ENCODE data around the gene CLEC16A. TPM values are rescaled to one million over a fixed set of nuclear protein-coding genes. Genes with fewer than 3 reads are reported as not detected.

Gene CLEC16A
- total RNA-seq, 2 experiments from 2014 or later = 36.5 to 55.9 TPM

- CTCF ChIA-PET = interaction anchor here (0.9 to 1.4 kb wide), 3 partner anchors 13 to 85 kb away, joined by 3 read pairs; no protein-coding TSS in a partner anchor
- Mint-ChIP-seq H3K9me3 (ENCODE audit: low read depth) (no peaks in the 10 kb centered on the region), H3K27ac (peak overlapping the region; percentile 52), H3K4me3 (no peak overlapping the region), H3K4me1 (peaks cover 43% of the 10 kb centered on the region), H3K36me3 (peaks cover 5% of the 10 kb centered on the region), H3K27me3 (no peaks in the 10 kb centered on the region)
- ATAC-seq (no peak), DNase-seq (no peak)
Observed at GRCh38 chr16:11198375-11198774, 254.0 kb downstream of the CLEC16A start.

DNA sequence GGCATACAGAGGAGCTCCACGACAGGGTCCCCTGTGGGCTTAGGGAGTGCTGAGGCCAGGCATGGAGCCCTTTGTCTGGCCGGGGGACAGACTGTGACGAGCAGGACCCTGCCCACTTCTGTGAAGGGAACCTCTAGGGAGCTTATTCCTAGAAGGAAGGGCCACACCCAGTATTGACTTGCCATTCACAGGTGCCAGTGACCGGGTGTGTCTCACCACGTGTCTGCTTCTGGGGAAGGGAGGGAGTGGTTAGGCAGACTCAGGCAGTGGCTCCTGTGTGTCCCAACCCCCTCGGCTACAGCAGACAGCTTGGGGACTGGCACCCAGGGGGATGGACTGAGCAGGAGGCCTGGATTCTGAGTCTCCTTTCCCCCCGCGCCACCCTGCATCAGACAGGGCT is 254.5 kb downstream of the CLEC16A start:
- H3K4me3 Mint-ChIP-seq = no peak overlapping the region
- H3K9me3 Mint-ChIP-seq (ENCODE audit: low read depth) = no peaks in the 10 kb centered on the region
- peak overlapping the region; percentile 52 for H3K27ac Mint-ChIP-seq
- CTCF ChIA-PET = interaction anchor here (0.9 to 1.4 kb wide), 3 partner anchors 13 to 85 kb away, joined by 3 read pairs; no protein-coding TSS in a partner anchor
- H3K27me3 Mint-ChIP-seq = no peaks in the 10 kb centered on the region
- H3K4me1 Mint-ChIP-seq = peaks cover 40% of the 10 kb centered on the region
- DNase-seq = no peak
- ATAC-seq = peak; percentile 41
- peaks cover 5% of the 10 kb centered on the region for H3K36me3 Mint-ChIP-seq

- no peak for DNase-seq
- H3K36me3 Mint-ChIP-seq = peaks cover 2% of the 10 kb centered on the region
- H3K27ac Mint-ChIP-seq = no peak overlapping the region
- H3K27me3 Mint-ChIP-seq = no peaks in the 10 kb centered on the region
- H3K4me1 Mint-ChIP-seq = peaks cover 40% of the 10 kb centered on the region
- no peak for ATAC-seq
- no peak overlapping the region for H3K4me3 Mint-ChIP-seq
- CTCF ChIA-PET = interaction anchor here (1.4 to 1.6 kb wide), 3 partner anchors 9 to 54 kb away, joined by 4 to 5 read pairs (median 4); no protein-coding TSS in a partner anchor
- H3K9me3 Mint-ChIP-seq (ENCODE audit: low read depth) = no peaks in the 10 kb centered on the region
Observed at GRCh38 chr16:11200592-11200991, 256.2 kb downstream of the CLEC16A start.

DNA sequence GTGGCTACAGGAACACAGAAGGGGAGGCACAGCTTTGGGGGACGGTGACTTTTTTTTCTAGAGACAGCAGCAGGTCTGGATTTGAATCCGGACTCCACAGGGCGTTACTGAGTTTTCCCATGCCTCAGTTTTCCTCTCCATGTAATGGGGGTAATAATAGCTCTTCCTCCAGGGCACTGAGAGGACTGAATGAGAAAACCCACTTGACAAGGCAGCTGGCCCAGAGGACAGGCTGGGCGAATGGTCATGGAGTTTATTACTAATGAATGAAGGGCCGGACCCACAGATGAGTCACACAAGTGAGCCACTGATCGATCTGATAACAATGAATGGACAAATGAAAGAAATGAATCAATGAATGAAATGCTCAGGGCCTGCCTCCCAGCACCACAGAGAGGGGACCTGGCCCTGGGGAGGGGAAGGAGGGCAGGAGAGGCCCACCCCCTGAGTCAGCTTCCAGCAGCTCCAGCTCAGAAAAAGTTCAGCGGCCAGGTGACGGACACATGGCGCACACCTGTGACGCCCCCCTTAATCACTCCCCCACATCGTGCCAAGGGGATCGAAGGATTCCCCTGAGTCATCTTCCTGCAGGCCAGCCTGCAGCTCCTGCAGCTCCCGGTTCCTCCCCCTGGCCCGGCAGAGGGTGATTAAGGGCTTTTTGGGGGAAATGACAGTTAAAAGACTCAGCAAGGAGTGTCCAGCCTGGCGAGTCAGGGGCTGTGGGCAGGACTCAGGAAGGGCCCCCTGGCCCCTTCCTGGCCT is 257.3 kb downstream of the CLEC16A start:
- H3K27ac Mint-ChIP-seq = no peak overlapping the region

DNA sequence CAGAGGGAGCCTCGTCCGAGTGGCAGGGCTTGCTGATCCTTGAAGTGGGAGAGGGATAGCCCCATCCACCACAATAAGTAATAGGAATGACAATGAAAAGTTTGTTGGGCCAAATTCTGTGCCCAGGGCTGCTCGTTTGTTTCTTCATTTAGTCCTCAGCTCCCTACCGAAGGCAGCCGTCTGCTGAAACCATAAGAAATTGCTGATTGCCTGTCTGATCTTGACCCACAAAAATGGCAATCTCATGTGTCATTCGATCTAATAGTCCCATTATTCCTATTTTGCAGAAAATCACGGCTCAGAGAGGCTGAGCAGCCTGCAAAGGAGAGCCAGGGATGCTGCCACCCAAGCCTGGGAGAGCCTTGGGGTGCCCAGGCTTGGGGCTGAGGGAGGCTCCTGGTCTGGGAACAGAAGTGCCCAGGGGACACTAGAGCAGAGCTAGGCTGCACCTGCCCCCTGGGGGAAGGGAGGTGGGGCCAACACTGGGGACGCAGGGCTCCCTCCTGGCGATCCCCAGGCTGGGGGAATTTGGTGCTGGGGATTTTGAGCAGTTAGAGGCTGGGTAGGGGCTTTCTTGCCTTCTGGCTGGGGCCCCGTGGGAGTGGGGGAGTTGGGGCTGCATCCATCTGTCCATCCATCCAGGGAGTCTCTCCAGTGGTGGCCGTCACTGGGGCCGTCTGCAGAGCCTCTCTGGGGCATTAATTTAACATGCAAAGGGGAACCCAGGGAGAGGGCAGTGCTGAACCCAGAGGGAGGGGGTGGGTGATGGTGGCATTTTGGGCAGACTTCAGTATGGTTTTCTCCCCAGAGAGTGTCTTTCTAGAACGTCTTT is 258.1 kb downstream of the CLEC16A start:
- no peaks in the 10 kb centered on the region for H3K27me3 Mint-ChIP-seq
- CTCF ChIA-PET = interaction anchor here (0.8 to 1.1 kb wide), 2 partner anchors 51 to 53 kb away, joined by 3 read pairs; partner anchors contain the start of gene SOCS1
- no peak overlapping the region for H3K4me3 Mint-ChIP-seq
- H3K4me1 Mint-ChIP-seq = peaks cover 55% of the 10 kb centered on the region
- H3K36me3 Mint-ChIP-seq = no peaks in the 10 kb centered on the region
- ATAC-seq (no peak), DNase-seq (no peak)
- H3K9me3 Mint-ChIP-seq (ENCODE audit: low read depth) = no peaks in the 10 kb centered on the region
- peak overlapping the region; percentile 23 for H3K27ac Mint-ChIP-seq

More for the DNA sequence above, 257.3 kb downstream of the CLEC16A start:
- Mint-ChIP-seq H3K27me3 (no peaks in the 10 kb centered on the region), H3K9me3 (ENCODE audit: low read depth) (no peaks in the 10 kb centered on the region), H3K4me1 (peaks cover 48% of the 10 kb centered on the region), H3K4me3 (no peak overlapping the region), H3K36me3 (no peaks in the 10 kb centered on the region)
- DNase-seq (no peak), ATAC-seq (no peak)
- CTCF ChIA-PET = interaction anchor here (0.8 to 1.6 kb wide), 3 partner anchors 10 to 54 kb away, joined by 3 to 4 read pairs (median 3); partner anchors contain the start of gene SOCS1

DNA sequence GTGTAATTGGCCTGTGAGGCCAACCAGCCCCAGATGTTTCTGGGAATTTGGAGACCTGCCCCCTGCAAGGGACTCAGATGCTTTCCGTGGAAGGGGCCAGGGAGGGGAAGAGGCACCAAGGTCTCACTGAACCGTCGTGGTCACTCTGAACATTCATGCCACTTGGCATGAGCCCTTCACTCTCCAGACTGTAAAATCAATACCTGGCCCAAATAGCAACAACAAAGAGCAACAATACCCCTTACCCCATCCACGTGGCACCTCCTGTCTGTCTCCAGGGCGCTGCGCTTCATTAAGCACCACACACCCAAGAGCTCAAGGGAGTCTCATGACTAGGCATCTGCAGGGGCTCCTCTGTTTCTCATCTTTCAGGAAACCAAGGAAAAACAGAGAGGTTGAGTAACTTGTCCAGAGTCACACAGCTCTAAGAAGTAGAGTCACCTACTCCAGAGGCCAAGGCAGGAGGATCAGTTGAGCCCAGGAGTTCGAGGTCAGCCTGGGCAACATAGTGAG is 258.8 kb downstream of the CLEC16A start:
- ATAC-seq (no peak), DNase-seq (no peak)
- CTCF ChIA-PET = no interaction called here
- H3K27me3 Mint-ChIP-seq = no peaks in the 10 kb centered on the region
- H3K9me3 Mint-ChIP-seq (ENCODE audit: low read depth) = no peaks in the 10 kb centered on the region
- H3K4me1 Mint-ChIP-seq = peaks cover 53% of the 10 kb centered on the region
- no peak overlapping the region for H3K4me3 Mint-ChIP-seq
- peak overlapping the region; percentile 24 for H3K27ac Mint-ChIP-seq
- peaks cover 4% of the 10 kb centered on the region for H3K36me3 Mint-ChIP-seq

GRCh38 chr16:11204513-11205047 is 260.2 kb downstream of the CLEC16A start:
- CTCF ChIA-PET = interaction anchor here (1.9 to 3.3 kb wide), 2 partner anchors 17 to 20 kb away, joined by 6 to 10 read pairs; no protein-coding TSS in a partner anchor
- H3K27ac Mint-ChIP-seq = no peak overlapping the region
- peaks cover 8% of the 10 kb centered on the region for H3K36me3 Mint-ChIP-seq

GRCh38 chr16:11205065-11205699 is 260.8 kb downstream of the CLEC16A start:
- DNase-seq (no peak), ATAC-seq (no peak)
- H3K9me3 Mint-ChIP-seq (ENCODE audit: low read depth) = no peaks in the 10 kb centered on the region
- H3K27ac Mint-ChIP-seq = no peak overlapping the region
- peaks cover 8% of the 10 kb centered on the region for H3K36me3 Mint-ChIP-seq
- CTCF ChIA-PET = interaction anchor here (1.7 to 3.4 kb wide), 4 partner anchors 10 to 20 kb away, joined by 6 to 20 read pairs (median 9); no protein-coding TSS in a partner anchor
- H3K4me3 Mint-ChIP-seq = no peak overlapping the region
- no peaks in the 10 kb centered on the region for H3K27me3 Mint-ChIP-seq
- peaks cover 45% of the 10 kb centered on the region for H3K4me1 Mint-ChIP-seq

More at GRCh38 chr16:11204513-11205047, 260.2 kb downstream of the CLEC16A start:
- Mint-ChIP-seq H3K9me3 (ENCODE audit: low read depth) (no peaks in the 10 kb centered on the region), H3K4me3 (no peak overlapping the region), H3K4me1 (peaks cover 45% of the 10 kb centered on the region), H3K27me3 (no peaks in the 10 kb centered on the region)
- ATAC-seq = no peak
- no peak for DNase-seq

DNA sequence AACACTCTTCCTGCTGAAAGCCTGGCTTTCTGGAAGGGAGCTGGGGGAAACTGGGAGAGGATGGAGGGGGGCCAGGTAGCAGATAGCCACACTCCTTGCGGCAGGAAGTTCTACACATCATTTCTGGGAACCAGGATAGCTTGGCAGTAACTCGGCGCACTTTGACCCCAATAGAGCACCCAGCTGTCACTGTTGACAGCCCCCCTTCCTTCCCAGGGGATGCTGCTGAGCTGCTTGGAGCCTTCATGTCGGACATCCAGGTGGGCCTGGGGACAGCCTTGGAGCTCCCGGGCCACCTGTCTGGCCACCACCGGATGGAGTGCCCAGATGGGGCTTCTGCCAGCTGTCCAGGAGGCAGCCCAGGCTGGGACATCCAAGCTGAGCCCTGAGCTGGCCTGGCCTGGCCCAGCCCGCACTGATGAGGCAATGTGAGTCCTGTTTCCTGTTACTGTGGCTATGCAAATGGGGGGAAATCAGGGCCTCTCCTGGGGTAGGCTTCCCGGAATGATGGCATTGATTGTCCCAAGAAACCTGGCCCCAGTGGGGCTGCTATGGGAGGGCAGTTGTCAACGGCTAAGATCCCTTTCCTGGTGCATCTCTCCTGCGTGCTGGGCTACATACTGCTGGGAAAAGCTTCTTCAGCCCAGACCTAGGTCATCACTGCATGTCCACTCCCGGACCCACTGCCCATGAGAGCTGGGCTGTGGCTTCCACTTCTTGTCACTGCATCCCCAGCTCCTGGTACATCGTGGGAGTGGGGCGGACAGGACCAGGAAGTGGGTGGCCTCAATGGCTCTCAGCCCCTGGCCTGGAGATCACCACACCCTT is 261.6 kb downstream of the CLEC16A start:
- peak; percentile 46 for ATAC-seq
- H3K27ac Mint-ChIP-seq = peak overlapping the region; percentile 89
- CTCF ChIA-PET = interaction anchor here (1.0 to 3.4 kb wide), 6 partner anchors 10 to 40 kb away, joined by 3 to 20 read pairs (median 7); no protein-coding TSS in a partner anchor
- H3K27me3 Mint-ChIP-seq = no peaks in the 10 kb centered on the region
- H3K4me1 Mint-ChIP-seq = peaks cover 45% of the 10 kb centered on the region
- no peak overlapping the region for H3K4me3 Mint-ChIP-seq
- no peaks in the 10 kb centered on the region for H3K9me3 Mint-ChIP-seq (ENCODE audit: low read depth)
- DNase-seq = no peak
- H3K36me3 Mint-ChIP-seq = peaks cover 8% of the 10 kb centered on the region

DNA sequence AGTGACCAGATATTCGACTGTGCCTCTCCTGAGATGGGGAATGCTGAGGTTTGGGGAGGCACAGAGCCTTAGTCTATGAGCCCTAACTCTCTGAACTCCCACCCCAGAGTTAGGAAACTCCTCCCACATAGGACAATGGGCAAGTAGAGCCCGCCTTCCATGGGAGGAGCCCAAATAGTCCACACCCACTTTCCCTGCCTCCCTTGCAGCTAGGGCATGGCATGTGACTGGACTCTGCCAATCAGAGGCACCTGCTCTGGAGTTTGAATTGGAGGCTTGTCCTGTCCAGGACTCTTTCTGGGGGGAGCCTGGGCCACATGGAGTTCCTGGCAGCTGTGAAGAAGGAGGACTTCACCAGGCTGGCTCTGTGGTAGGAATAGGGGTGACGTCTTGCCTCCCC is 263.3 kb downstream of the CLEC16A start:
- peaks cover 38% of the 10 kb centered on the region for H3K4me1 Mint-ChIP-seq
- H3K4me3 Mint-ChIP-seq = no peak overlapping the region
- peaks cover 8% of the 10 kb centered on the region for H3K36me3 Mint-ChIP-seq
- ATAC-seq = no peak
- H3K9me3 Mint-ChIP-seq (ENCODE audit: low read depth) = no peaks in the 10 kb centered on the region
- no peak overlapping the region for H3K27ac Mint-ChIP-seq
- H3K27me3 Mint-ChIP-seq = no peaks in the 10 kb centered on the region
- CTCF ChIA-PET = interaction anchor here (3.3 to 3.4 kb wide), 2 partner anchors 11 to 17 kb away, joined by 10 to 20 read pairs; no protein-coding TSS in a partner anchor
- no peak for DNase-seq

DNA sequence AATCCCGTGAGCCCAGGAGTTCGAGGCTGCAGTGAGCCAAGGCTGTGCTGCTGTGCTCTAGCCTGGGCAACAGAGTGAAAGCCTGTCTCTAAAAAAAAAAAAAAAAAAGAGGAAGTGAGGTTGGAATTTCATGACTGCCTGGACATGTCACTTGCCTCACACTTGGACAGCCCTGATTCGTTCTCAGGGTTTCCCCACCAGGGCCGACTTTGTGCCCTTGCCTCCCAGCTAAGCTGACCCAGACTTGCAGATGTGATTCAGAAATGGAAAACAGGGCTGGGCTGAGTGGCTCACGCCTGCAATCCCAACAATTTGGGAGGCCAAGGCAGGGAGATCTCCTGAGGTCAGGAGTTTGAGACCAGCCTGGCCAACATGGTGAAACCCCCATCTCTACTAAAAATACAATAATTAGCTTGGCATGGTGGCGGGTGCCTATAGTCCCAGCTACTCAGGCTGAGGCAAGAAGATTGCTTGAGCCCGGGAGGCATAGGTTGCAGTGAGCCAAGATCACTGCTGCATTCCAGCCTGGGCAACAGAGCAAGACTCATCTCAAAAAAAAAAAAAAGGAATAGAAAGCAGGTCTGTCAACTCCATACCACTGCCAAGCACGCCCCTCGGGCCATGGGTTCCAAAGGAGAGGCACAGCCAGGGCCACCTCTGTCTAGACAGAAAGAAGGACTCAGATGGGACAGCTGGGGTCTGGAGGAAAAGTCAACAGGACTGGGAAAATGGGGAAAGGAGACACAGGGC is 264.7 kb downstream of the CLEC16A start:
- Mint-ChIP-seq H3K36me3 (peaks cover 8% of the 10 kb centered on the region), H3K9me3 (ENCODE audit: low read depth) (no peaks in the 10 kb centered on the region), H3K27ac (no peak overlapping the region), H3K27me3 (no peaks in the 10 kb centered on the region), H3K4me3 (no peak overlapping the region), H3K4me1 (peaks cover 32% of the 10 kb centered on the region)
- CTCF ChIA-PET = interaction anchor here (1.1 to 1.4 kb wide), 2 partner anchors 9 to 48 kb away, joined by 3 to 5 read pairs; no protein-coding TSS in a partner anchor
- DNase-seq (no peak), ATAC-seq (no peak)

Data from activated CD8-positive, alpha-beta memory T cell treated with anti-CD3 and anti-CD28 coated beads, Interleukin-2, amount 10 ng/mL, durations not matched to agents 7 days and 5 days (primary cell).